ENCODE data around the gene RANBP3L.
"Not testable (repeated sequence)": the region's sequence is repeated elsewhere in the genome, so short reads cannot be mapped to it uniquely, and the experiment has no call there.

The RANBP3L gene

GRCh38 chr5:36301858-36302603 is at the start of gene RANBP3L:
RANBP3L (minus strand) TSS chr5:36301902; CDS start chr5:36301416, 486 bp downstream.
- no peaks in the 10 kb centered on the region for H3K36me3 Mint-ChIP-seq
- H3K27me3 Mint-ChIP-seq, result peaks cover 11% of the 10 kb centered on the region
- no peaks in the 10 kb centered on the region for H3K9me3 Mint-ChIP-seq
- no peak within 1 kb of the TSS for H3K4me3 Mint-ChIP-seq
- H3K4me1 Mint-ChIP-seq, result peaks cover 13% of the 10 kb centered on the region
- H3K27ac Mint-ChIP-seq, result no peak within 1 kb of the TSS
- no peak for ATAC-seq

- Mint-ChIP-seq H3K9me3 (peaks cover 3% of the 10 kb centered on the region), H3K27me3 (peaks cover 11% of the 10 kb centered on the region), H3K4me1 (no peaks in the 10 kb centered on the region), H3K27ac (no peak overlapping the region), H3K36me3 (no peaks in the 10 kb centered on the region), H3K4me3 (no peak overlapping the region)
- ATAC-seq, result no peak
Measured at GRCh38 chr5:36346896-36347690, 45.4 kb upstream of the RANBP3L start.

- Mint-ChIP-seq H3K4me3 (no peak overlapping the region), H3K4me1 (no peaks in the 10 kb centered on the region), H3K36me3 (no peaks in the 10 kb centered on the region), H3K27ac (no peak overlapping the region), H3K9me3 (peaks cover 3% of the 10 kb centered on the region), H3K27me3 (peaks cover 8% of the 10 kb centered on the region)
- ATAC-seq, result no peak
Measured at GRCh38 chr5:36344899-36345298, 43.2 kb upstream of the RANBP3L start.

- not testable (repeated sequence) for ATAC-seq, H3K27ac Mint-ChIP-seq, H3K4me1 Mint-ChIP-seq, H3K4me3 Mint-ChIP-seq, H3K36me3 Mint-ChIP-seq, H3K9me3 Mint-ChIP-seq, H3K27me3 Mint-ChIP-seq
Measured at GRCh38 chr5:36341720-36342119, 40.0 kb upstream of the RANBP3L start.

GRCh38 chr5:36337597-36337996 is 35.9 kb upstream of the RANBP3L start:
- Mint-ChIP-seq H3K9me3 (peaks cover under 1% of the 10 kb centered on the region), H3K4me1 (no peaks in the 10 kb centered on the region), H3K27me3 (peaks cover 10% of the 10 kb centered on the region), H3K4me3 (no peak overlapping the region), H3K27ac (no peak overlapping the region), H3K36me3 (no peaks in the 10 kb centered on the region)
- ATAC-seq, result no peak

- Mint-ChIP-seq H3K27me3 (peaks cover 8% of the 10 kb centered on the region), H3K4me1 (no peaks in the 10 kb centered on the region), H3K4me3 (no peak overlapping the region), H3K27ac (no peak overlapping the region), H3K36me3 (no peaks in the 10 kb centered on the region), H3K9me3 (no peaks in the 10 kb centered on the region)
- no peak for ATAC-seq
Measured at GRCh38 chr5:36334315-36334714, 32.6 kb upstream of the RANBP3L start.

- H3K36me3 Mint-ChIP-seq, H3K4me3 Mint-ChIP-seq, H3K9me3 Mint-ChIP-seq, H3K27ac Mint-ChIP-seq, H3K4me1 Mint-ChIP-seq, ATAC-seq, H3K27me3 Mint-ChIP-seq: not testable (repeated sequence)
Measured at GRCh38 chr5:36332720-36333119, 31.0 kb upstream of the RANBP3L start.

GRCh38 chr5:36325196-36325595 is 23.5 kb upstream of the RANBP3L start:
- no peak overlapping the region for H3K27ac Mint-ChIP-seq
- no peaks in the 10 kb centered on the region for H3K4me1 Mint-ChIP-seq
- no peak overlapping the region for H3K4me3 Mint-ChIP-seq
- H3K36me3 Mint-ChIP-seq, result no peaks in the 10 kb centered on the region
- H3K9me3 Mint-ChIP-seq, result no peaks in the 10 kb centered on the region
- no peak for ATAC-seq
- H3K27me3 Mint-ChIP-seq, result peaks cover 23% of the 10 kb centered on the region

- Mint-ChIP-seq H3K27me3 (peaks cover 33% of the 10 kb centered on the region), H3K4me1 (no peaks in the 10 kb centered on the region), H3K9me3 (no peaks in the 10 kb centered on the region), H3K36me3 (no peaks in the 10 kb centered on the region), H3K4me3 (no peak overlapping the region), H3K27ac (no peak overlapping the region)
- no peak for ATAC-seq
Measured at GRCh38 chr5:36323926-36324781, 22.5 kb upstream of the RANBP3L start.

GRCh38 chr5:36312953-36313672 is 11.4 kb upstream of the RANBP3L start:
- H3K36me3 Mint-ChIP-seq, result no peaks in the 10 kb centered on the region
- peaks cover 6% of the 10 kb centered on the region for H3K9me3 Mint-ChIP-seq
- peaks cover 36% of the 10 kb centered on the region for H3K27me3 Mint-ChIP-seq
- no peak overlapping the region for H3K4me3 Mint-ChIP-seq
- ATAC-seq, result no peak
- no peak overlapping the region for H3K27ac Mint-ChIP-seq
- no peaks in the 10 kb centered on the region for H3K4me1 Mint-ChIP-seq

- Mint-ChIP-seq H3K27me3 (peaks cover 24% of the 10 kb centered on the region), H3K36me3 (no peaks in the 10 kb centered on the region), H3K27ac (no peak overlapping the region), H3K4me3 (no peak overlapping the region), H3K4me1 (no peaks in the 10 kb centered on the region), H3K9me3 (peaks cover 6% of the 10 kb centered on the region)
- no peak for ATAC-seq
Measured at GRCh38 chr5:36311956-36312355, 10.3 kb upstream of the RANBP3L start.

GRCh38 chr5:36310138-36310537 is 8.4 kb upstream of the RANBP3L start:
- H3K27ac Mint-ChIP-seq, result no peak overlapping the region
- ATAC-seq, result no peak
- H3K9me3 Mint-ChIP-seq, result peaks cover 5% of the 10 kb centered on the region
- no peaks in the 10 kb centered on the region for H3K36me3 Mint-ChIP-seq
- peaks cover 22% of the 10 kb centered on the region for H3K27me3 Mint-ChIP-seq
- H3K4me3 Mint-ChIP-seq, result no peak overlapping the region
- H3K4me1 Mint-ChIP-seq, result no peaks in the 10 kb centered on the region

- Mint-ChIP-seq H3K36me3 (no peaks in the 10 kb centered on the region), H3K27ac (no peak overlapping the region), H3K4me3 (no peak overlapping the region), H3K27me3 (no peaks in the 10 kb centered on the region), H3K9me3 (peaks cover under 1% of the 10 kb centered on the region), H3K4me1 (peaks cover 13% of the 10 kb centered on the region)
- ATAC-seq, result no peak
Measured at GRCh38 chr5:36305571-36306326, 4.0 kb upstream of the RANBP3L start.

- Mint-ChIP-seq H3K27ac (no peak overlapping the region), H3K4me1 (peaks cover 13% of the 10 kb centered on the region), H3K4me3 (no peak overlapping the region), H3K36me3 (no peaks in the 10 kb centered on the region), H3K27me3 (no peaks in the 10 kb centered on the region), H3K9me3 (no peaks in the 10 kb centered on the region)
- ATAC-seq, result no peak
Measured at GRCh38 chr5:36304095-36304805, 2.5 kb upstream of the RANBP3L start.
